AG04450 (cell line): ENCODE results near the gene SPEN. TPM values are rescaled to one million over a fixed set of nuclear protein-coding genes. Genes with fewer than 3 reads are reported as not detected.

Experiments
- CTCF ChIA-PET: fragments of 300-600, 350-600 bp; formaldehyde crosslinking; extraction: SDS; loops from one replicate; lab custom pipeline; 2022; ENCODE audit warnings: antibody characterized with exemption, inconsistent platforms; lab: Charles Lee
- POLR2A ChIA-PET: fragments of 350-600 bp; formaldehyde crosslinking; extraction: SDS; loops from one replicate; lab custom pipeline; 2021; ENCODE audit warnings: antibody characterized with exemption, inconsistent platforms; lab: Yijun Ruan, JAX
- DNase-seq: peaks from one replicate; pipeline ENCODE4 v3.0.0-alpha.2; 2011; ENCODE audit warnings: low read depth, low spot score
- H3K27ac ChIP-seq: one replicate; pipeline ENCODE4 v1.5.1; 2012; ENCODE audit warnings: low read depth, low read length, control low read depth
- H3K27me3 ChIP-seq: one replicate; pipeline ENCODE4 v1.6.0; 2012; ENCODE audit warnings: low read length; ENCODE audit not compliant: control insufficient read depth, insufficient read depth
- H3K4me3 ChIP-seq: 2 replicates; pipeline ENCODE4 v1.5.1; 2011; ENCODE audit warnings: mild to moderate bottlenecking, low read depth, low read length, control low read depth
- H3K9me3 ChIP-seq: 2 replicates; pipeline ENCODE4 v1.5.1; 2012; ENCODE audit warnings: low read length; ENCODE audit not compliant: control insufficient read depth, insufficient read depth
- polyA plus RNA-seq: library from polyadenylated mRNA; depleted of rRNA; stranded (reverse); fragments of >200 nt; gene quantifications from 2 replicates; pipeline ENCODE4 v1.2.3, GENCODE V29; 2011
- TF ChIP-seq, protein P1 (sequence below): IDR thresholded peaks from 2 replicates; pipeline ENCODE4 v1.5.1; 2011; ENCODE audit warnings: low read depth, low read length, control low read depth, inconsistent platforms

The SPEN gene
- polyA plus RNA-seq, 1 experiment = 5.2 TPM

GRCh38 chr1:15937706-15938168 is 90.2 kb downstream of the SPEN start:
- Histone ChIP-seq H3K4me3 (no peak overlapping the region), H3K27ac (peak overlapping the region; percentile 21), H3K27me3 (no peaks in the 10 kb centered on the region), H3K9me3 (no peaks in the 10 kb centered on the region; the same call in 1 of the 2 replicates)
- CTCF ChIA-PET = interaction anchor here (0.5 to 2.7 kb wide), 3 partner anchors 13 to 122 kb away, joined by 3 to 6 read pairs (median 5); no protein-coding TSS in a partner anchor
- DNase-seq = no peak
- POLR2A ChIA-PET = no interaction called here
- TF ChIP-seq, protein P1, sequence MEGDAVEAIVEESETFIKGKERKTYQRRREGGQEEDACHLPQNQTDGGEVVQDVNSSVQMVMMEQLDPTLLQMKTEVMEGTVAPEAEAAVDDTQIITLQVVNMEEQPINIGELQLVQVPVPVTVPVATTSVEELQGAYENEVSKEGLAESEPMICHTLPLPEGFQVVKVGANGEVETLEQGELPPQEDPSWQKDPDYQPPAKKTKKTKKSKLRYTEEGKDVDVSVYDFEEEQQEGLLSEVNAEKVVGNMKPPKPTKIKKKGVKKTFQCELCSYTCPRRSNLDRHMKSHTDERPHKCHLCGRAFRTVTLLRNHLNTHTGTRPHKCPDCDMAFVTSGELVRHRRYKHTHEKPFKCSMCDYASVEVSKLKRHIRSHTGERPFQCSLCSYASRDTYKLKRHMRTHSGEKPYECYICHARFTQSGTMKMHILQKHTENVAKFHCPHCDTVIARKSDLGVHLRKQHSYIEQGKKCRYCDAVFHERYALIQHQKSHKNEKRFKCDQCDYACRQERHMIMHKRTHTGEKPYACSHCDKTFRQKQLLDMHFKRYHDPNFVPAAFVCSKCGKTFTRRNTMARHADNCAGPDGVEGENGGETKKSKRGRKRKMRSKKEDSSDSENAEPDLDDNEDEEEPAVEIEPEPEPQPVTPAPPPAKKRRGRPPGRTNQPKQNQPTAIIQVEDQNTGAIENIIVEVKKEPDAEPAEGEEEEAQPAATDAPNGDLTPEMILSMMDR = peak; percentile 7; the same call in 1 of the 2 replicates

DNA sequence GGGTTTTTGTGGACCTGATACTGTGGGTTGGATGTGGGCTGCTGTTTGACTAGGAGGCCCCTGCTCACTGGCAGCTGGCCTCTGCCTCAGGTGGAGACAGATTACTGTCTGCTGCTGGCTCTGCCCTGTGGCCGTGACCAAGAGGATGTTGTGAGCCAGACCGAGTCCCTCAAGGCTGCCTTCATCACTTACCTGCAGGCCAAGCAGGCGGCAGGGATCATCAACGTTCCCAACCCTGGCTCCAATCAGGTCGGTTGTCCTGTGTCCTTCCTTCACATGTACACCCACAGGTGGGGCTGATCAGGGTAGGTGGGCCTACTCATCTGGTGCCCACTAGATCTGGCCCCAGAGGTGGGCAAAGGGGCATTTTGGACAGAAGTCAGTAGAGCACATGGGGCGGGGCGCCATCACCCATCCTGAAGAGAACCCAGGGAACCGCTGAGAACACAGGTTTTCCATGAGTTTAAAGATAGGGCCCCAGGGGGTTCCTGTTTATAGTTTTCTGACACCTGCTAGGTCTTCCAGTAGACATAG is 91.2 kb downstream of the SPEN start:
- no peak overlapping the region for H3K4me3 ChIP-seq
- TF ChIP-seq, protein P1 = no peak
- DNase-seq = no peak
- H3K9me3 ChIP-seq = no peaks in the 10 kb centered on the region; the same call in 1 of the 2 replicates
- ChIA-PET POLR2A (no interaction called here), CTCF (interaction anchor here (0.6 to 2.7 kb wide), 2 partner anchors 14 to 123 kb away, joined by 5 to 6 read pairs; no protein-coding TSS in a partner anchor)
- H3K27me3 ChIP-seq = no peaks in the 10 kb centered on the region
- H3K27ac ChIP-seq = peak overlapping the region; percentile 21

DNA sequence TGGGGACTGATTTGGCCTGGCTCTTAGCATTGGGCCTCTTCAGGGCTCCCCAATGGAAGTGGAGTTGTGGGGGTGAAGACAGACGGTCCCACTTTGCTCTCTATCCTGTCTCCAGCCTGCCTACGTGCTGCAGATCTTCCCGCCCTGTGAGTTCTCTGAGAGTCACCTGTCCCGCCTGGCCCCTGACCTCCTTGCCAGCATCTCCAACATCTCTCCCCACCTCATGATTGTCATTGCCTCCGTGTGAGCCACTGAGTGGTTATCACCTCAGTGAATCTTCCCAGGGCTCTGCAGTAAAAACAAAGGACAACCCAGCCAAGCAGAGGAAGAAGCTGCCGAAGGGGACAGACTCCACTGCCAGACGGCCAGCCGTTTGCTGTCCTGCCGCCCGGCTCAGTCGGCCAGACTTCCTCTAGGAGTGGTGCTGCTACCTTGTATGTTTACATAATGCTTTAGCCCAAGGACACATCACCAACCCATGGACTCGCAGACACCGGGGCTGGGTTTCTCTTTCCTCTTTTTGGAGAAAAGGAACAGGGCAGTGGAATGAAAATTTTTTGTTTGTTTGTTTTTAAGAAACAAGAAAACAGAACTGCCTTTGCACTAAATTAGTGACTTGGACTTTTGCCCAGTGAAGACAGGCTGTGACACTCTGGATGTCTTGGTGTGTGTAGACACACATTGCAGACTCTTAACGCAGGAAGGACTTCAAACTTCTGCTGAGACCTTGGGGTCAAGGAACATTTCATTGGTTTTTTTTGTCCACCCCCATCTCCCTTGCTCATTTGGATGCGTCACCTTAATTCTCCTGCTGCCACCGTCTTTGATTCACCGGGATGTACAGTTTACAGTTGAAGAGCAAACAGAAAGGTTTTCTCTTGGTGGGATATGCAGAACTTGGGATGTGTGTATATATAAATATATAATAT is 91.9 kb downstream of the SPEN start:
- Histone ChIP-seq H3K27ac (peak overlapping the region; percentile 68), H3K27me3 (no peaks in the 10 kb centered on the region), H3K4me3 (no peak overlapping the region), H3K9me3 (no peaks in the 10 kb centered on the region; the same call in 1 of the 2 replicates)
- TF ChIP-seq, protein P1 = no peak
- ChIA-PET POLR2A (no interaction called here), CTCF (no interaction called here)
- no peak for DNase-seq

DNA sequence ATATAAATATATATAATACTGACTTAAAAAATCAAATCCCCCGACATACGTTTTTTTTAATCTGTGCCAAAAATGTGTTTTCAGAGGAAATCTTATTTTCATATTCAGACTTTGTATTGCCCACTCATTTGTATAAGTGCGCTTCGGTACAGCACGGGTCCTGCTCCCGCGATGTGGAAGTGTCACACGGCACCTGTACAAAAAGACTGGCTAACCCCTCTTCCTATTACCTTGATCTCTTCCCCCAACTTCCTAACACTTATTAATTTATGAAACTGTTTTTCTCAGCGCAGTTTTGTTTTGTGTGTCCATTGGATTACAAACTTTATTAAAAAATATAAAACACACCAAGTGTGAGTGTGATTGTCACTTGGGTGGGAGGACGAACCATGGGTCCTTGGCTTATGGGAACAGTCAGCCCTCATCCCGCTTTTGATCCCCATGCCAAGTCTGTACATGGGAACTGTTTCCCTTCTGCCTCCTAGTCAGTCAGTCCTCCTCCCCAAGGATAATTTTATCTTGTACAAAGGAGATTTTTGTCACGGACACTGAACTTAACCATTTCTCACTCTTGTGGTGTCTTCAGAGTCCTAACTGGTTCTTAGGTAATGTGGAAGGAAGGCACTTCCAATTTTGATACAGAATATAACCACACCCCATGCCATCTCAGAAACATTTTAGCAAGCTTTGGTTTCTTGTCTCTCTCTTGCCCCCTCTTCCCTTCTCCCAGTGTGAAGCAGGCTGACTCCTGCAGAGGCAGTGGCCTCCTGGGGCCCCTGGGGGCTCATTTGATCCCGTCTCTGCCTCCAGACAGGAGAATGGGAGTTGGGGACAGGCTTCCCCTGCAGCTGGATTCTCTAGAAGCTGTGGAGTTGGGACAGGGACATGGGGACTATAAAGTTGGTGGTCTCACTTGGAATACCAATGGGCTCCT is 92.9 kb downstream of the SPEN start:
- TF ChIP-seq, protein P1 = no peak
- ChIA-PET CTCF (interaction anchor here (0.6 kb wide), 1 partner anchor 124 kb away, joined by 3 read pairs; no protein-coding TSS in a partner anchor), POLR2A (no interaction called here)
- Histone ChIP-seq H3K4me3 (no peak overlapping the region), H3K27me3 (no peaks in the 10 kb centered on the region), H3K9me3 (no peaks in the 10 kb centered on the region; the same call in 1 of the 2 replicates), H3K27ac (peak overlapping the region; percentile 12)
- DNase-seq = no peak
